Nephron (organoid): Measurements from ENCODE around the gene PTPRM.

Experiments
- H3K27ac Mint-ChIP-seq, 3 experiments: 2 replicates each; pipeline ENCODE4 v1.8.0; 2020; ENCODE audit warnings: mixed read lengths in 3 of 3, mild to moderate bottlenecking in 2 of 3, moderate library complexity in 1 of 3
- H3K27me3 Mint-ChIP-seq: 2 replicates; pipeline ENCODE4 v1.8.0; 2021; ENCODE audit warnings: low read depth, mild to moderate bottlenecking, moderate library complexity, mixed read lengths
- H3K36me3 Mint-ChIP-seq: 2 replicates; pipeline ENCODE4 v1.8.0; 2020; ENCODE audit warnings: low read depth, mixed read lengths
- H3K4me1 Mint-ChIP-seq: 2 replicates; pipeline ENCODE4 v1.8.0; 2020; ENCODE audit warnings: mixed read lengths
- H3K4me3 Mint-ChIP-seq, 3 experiments: 2 replicates each; pipeline ENCODE4 v1.8.0; 2020; ENCODE audit warnings: mild to moderate bottlenecking in 3 of 3, mixed read lengths in 3 of 3, moderate library complexity in 2 of 3
- H3K9me3 Mint-ChIP-seq: 2 replicates; pipeline ENCODE4 v1.8.0; 2020; ENCODE audit warnings: mixed read lengths
- TF ChIP-seq, protein P1 (sequence below), 3 experiments: fragments of 200-600 bp; sonication (generic); IDR thresholded peaks; one replicate each; pipeline ENCODE4 v1.5.0; 2021; ENCODE audit warnings: antibody characterized with exemption in 3 of 3; ENCODE audit not compliant: unreplicated experiment in 3 of 3

Gene PTPRM

DNA sequence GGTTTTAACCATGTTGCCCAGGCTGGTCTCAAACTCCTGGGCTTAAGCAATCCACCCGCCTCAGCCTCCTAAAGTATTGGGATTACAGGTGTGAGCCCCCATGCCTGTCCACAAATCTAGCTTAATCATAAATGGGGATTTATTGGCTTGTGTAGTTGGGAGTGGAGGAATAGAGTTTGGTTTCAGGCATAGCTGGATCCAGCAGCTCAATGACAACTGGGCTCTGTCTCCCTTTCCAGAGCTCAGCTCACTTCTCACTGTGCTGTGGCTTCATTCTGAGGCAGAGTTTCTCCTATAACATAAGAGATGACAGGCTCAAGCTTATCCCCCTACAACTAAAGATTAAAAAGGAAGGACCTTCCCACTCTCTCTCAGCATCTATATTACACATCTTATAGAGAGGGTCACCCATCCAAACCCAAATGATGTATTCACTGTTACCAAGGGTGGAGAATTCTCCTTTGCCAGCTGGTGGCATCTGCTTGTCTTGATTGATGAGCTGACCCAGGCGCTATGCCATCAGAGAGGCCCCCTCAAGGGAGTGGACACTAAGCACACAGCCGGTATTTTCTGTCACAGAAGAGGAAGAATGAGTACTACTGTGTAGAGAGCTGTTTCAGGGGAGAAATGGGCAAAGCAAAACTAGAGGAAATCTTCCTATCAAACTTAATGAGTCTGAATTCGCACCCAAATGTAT lies 280.4 kb downstream of the PTPRM start:
- TF ChIP-seq, protein P1, sequence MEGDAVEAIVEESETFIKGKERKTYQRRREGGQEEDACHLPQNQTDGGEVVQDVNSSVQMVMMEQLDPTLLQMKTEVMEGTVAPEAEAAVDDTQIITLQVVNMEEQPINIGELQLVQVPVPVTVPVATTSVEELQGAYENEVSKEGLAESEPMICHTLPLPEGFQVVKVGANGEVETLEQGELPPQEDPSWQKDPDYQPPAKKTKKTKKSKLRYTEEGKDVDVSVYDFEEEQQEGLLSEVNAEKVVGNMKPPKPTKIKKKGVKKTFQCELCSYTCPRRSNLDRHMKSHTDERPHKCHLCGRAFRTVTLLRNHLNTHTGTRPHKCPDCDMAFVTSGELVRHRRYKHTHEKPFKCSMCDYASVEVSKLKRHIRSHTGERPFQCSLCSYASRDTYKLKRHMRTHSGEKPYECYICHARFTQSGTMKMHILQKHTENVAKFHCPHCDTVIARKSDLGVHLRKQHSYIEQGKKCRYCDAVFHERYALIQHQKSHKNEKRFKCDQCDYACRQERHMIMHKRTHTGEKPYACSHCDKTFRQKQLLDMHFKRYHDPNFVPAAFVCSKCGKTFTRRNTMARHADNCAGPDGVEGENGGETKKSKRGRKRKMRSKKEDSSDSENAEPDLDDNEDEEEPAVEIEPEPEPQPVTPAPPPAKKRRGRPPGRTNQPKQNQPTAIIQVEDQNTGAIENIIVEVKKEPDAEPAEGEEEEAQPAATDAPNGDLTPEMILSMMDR (IDR thresholded peaks at IDR 0.05; ENCODE audit: unreplicated experiment in 3 of 3): no peak
- Mint-ChIP-seq H3K9me3 (peaks cover 37% of the 10 kb centered on the region), H3K27ac (no peak overlapping the region), H3K36me3 (peaks cover 27% of the 10 kb centered on the region), H3K27me3 (no peaks in the 10 kb centered on the region), H3K4me1 (no peaks in the 10 kb centered on the region), H3K4me3 (no peak overlapping the region)

DNA sequence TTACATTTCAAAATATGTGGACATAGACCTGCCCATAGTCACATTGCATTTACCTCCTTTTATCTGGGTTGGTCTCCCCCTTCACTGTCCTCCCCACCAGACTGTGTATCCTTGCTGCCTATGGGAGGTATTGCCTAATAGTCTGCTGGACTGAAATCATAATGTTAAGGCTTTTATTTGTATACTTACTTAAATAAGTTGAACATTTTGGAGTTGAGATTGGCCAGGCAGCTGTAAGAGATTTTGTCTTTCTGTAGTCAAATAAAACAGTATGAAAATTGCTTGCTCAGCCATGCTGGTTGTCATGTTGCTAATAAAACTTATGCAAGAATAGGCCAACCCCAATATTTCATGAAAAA lies 280.9 kb downstream of the PTPRM start:
- TF ChIP-seq, protein P1 (IDR thresholded peaks at IDR 0.05; ENCODE audit: unreplicated experiment in 3 of 3): no peak
- H3K9me3 Mint-ChIP-seq: peaks cover 37% of the 10 kb centered on the region

DNA sequence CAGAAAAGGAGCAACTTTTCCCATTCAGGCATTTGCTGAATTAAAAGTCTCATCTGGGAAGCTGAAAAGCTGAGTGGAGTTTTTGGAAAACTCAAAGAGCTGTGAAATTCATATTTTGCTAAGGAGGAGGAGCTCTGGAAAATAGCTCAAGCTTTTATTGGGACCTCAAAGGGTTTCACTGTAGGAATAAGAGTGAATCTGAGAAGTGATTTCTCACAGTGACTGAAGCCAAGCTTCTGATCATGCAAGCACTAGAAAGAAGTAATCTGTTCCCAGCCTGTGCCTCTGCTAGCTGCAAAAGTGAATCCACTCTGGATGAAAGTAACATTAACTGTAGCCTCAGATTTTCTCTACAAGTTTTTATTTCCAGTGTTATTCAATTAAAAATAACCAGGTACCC lies 283.3 kb downstream of the PTPRM start:
- no peaks in the 10 kb centered on the region for H3K27me3 Mint-ChIP-seq
- TF ChIP-seq, protein P1 (IDR thresholded peaks at IDR 0.05; ENCODE audit: unreplicated experiment in 3 of 3): no peak
- H3K4me1 Mint-ChIP-seq: peaks cover 4% of the 10 kb centered on the region
- H3K9me3 Mint-ChIP-seq: peaks cover 21% of the 10 kb centered on the region
- H3K36me3 Mint-ChIP-seq: peaks cover 14% of the 10 kb centered on the region
- H3K4me3 Mint-ChIP-seq: no peak overlapping the region
- H3K27ac Mint-ChIP-seq: no peak overlapping the region

More for the DNA sequence above, 280.9 kb downstream of the PTPRM start:
- Mint-ChIP-seq H3K36me3 (peaks cover 27% of the 10 kb centered on the region), H3K4me1 (no peaks in the 10 kb centered on the region), H3K4me3 (no peak overlapping the region), H3K27ac (no peak overlapping the region), H3K27me3 (no peaks in the 10 kb centered on the region)

DNA sequence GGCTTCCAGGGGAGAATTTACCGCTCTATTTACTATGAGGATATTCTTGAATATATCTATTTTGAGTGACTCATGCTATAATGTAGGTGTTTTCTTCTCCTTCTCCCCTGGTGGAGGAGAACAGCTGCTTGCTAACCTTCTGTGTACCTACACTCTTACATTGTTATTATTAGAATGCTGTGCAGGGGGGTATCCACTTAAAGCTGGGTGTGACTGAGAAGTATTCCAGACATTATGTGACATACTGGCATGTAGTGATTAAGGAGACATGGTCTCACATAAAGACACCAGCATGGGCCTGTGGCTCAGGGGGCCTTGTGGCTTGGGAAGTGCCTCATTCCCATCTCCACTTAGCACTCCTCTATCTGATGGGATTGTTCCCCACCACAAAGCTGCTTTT lies 287.9 kb downstream of the PTPRM start:
- peaks cover 7% of the 10 kb centered on the region for H3K27me3 Mint-ChIP-seq
- no peak overlapping the region for H3K4me3 Mint-ChIP-seq
- no peak overlapping the region for H3K27ac Mint-ChIP-seq
- peaks cover 4% of the 10 kb centered on the region for H3K4me1 Mint-ChIP-seq
- peaks cover 10% of the 10 kb centered on the region for H3K36me3 Mint-ChIP-seq
- TF ChIP-seq, protein P1 (IDR thresholded peaks at IDR 0.05; ENCODE audit: unreplicated experiment in 3 of 3): no peak
- peaks cover 13% of the 10 kb centered on the region for H3K9me3 Mint-ChIP-seq

DNA sequence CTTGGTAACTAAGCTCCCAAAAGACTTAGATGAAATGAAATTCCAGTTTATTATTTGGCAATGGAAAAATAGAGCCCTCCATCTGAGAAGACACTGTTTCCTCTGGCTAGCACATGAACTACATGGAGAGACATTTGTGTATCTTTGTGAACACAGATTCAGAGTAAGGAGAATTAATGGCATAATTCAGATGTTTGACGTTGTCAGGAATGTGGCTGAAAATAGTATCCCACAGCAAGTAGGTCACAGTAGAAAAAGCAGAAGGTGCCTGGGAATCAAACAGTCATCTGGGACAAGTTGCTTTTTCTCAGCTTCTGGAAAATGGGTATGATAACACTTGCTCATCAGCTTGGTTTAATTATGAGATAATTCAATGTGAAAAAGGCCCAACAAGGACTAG lies 288.6 kb downstream of the PTPRM start:
- TF ChIP-seq, protein P1 (IDR thresholded peaks at IDR 0.05; ENCODE audit: unreplicated experiment in 3 of 3): no peak
- H3K27me3 Mint-ChIP-seq: peaks cover 7% of the 10 kb centered on the region
- no peak overlapping the region for H3K4me3 Mint-ChIP-seq
- peaks cover 11% of the 10 kb centered on the region for H3K9me3 Mint-ChIP-seq
- peaks cover 5% of the 10 kb centered on the region for H3K4me1 Mint-ChIP-seq
- no peak overlapping the region for H3K27ac Mint-ChIP-seq
- H3K36me3 Mint-ChIP-seq: peaks cover 10% of the 10 kb centered on the region

DNA sequence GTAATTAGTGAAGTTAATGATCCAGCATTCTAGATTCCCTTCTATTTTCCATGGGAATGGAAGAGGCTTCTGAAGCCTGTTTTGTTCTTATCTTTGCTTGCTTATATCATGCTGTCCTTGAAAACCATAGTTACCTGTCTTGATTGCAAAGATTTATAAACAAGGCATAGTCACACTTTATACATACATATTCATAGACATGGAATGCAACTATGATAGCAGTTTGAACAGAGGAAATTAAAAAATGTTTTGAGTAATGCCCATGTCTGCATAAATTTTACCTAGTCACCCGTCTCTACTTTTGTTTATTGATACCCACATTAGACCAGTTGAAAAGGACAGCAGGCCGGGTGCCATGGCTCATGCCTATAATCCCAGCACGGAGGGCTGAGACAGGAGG lies 289.0 kb downstream of the PTPRM start:
- Mint-ChIP-seq H3K4me3 (no peak overlapping the region), H3K36me3 (peaks cover 7% of the 10 kb centered on the region), H3K9me3 (peaks cover 8% of the 10 kb centered on the region), H3K4me1 (peaks cover 8% of the 10 kb centered on the region), H3K27ac (no peak overlapping the region), H3K27me3 (peaks cover 7% of the 10 kb centered on the region)
- TF ChIP-seq, protein P1 (IDR thresholded peaks at IDR 0.05; ENCODE audit: unreplicated experiment in 3 of 3): no peak
